GM12891 (cell line): ENCODE measurements around the gene VWA2.

Experiments
- PAX5 ChIP-seq: IDR thresholded peaks from 2 replicates; pipeline ENCODE4 v1.6.1; 2011; ENCODE audit warnings: low read length, moderate library complexity, mild to moderate bottlenecking; ENCODE audit not compliant: insufficient read depth, severe bottlenecking
- POLR2A ChIP-seq: IDR thresholded peaks from 2 replicates; pipeline ENCODE4 v1.6.1; 2011; ENCODE audit warnings: low read depth, low read length, control low read depth
- POLR2AphosphoS5 ChIP-seq: IDR thresholded peaks from 2 replicates; pipeline ENCODE4 v1.6.1; 2011; ENCODE audit warnings: low read depth, low read length, control low read depth
- POU2F2 ChIP-seq: IDR thresholded peaks from 2 replicates; pipeline ENCODE4 v1.6.1; 2011; ENCODE audit warnings: low read depth, mild to moderate bottlenecking, control low read depth, low read length, moderate library complexity
- SPI1 ChIP-seq: IDR thresholded peaks from 2 replicates; pipeline ENCODE4 v1.6.1; 2011; ENCODE audit warnings: low read depth, low read length, control low read depth
- TAF1 ChIP-seq: IDR thresholded peaks from 2 replicates; pipeline ENCODE4 v1.6.1; 2011; ENCODE audit warnings: low read depth, low read length, control low read depth

- TF ChIP-seq POLR2A, result no peak
- TF ChIP-seq SPI1, result no peak
- no peak for TF ChIP-seq TAF1
- no peak for TF ChIP-seq POLR2AphosphoS5
- no peak for TF ChIP-seq POU2F2
- no peak for TF ChIP-seq PAX5
Observed at GRCh38 chr10:114221235-114221634, 17.8 kb upstream of the VWA2 start.
